Stimulated activated memory B cell treated with anti-CD40 and anti-IgM and Interleukin-4, amounts not matched to agents 10 μg/mL and 1 μg/mL and 100 μg/mL, for 72 hours (primary cell): Measurements from ENCODE around the gene MYOM3.
"Not testable (repeated sequence)": the region's sequence is repeated elsewhere in the genome, so short reads cannot be mapped to it uniquely, and the experiment has no call there.

Source experiments
- ATAC-seq: fragments of 150-1000 bp; cut with Tn5 transposase; 2 replicates; pipeline ENCODE4 v1.10.0; 2021
- H3K27ac Mint-ChIP-seq: one replicate; pipeline ENCODE4 v1.8.0; 2022; ENCODE audit warnings: mild to moderate bottlenecking, mixed read lengths
- H3K27me3 Mint-ChIP-seq: one replicate; pipeline ENCODE4 v1.8.0; 2022; ENCODE audit warnings: mixed read lengths
- H3K36me3 Mint-ChIP-seq: one replicate; pipeline ENCODE4 v1.8.0; 2022; ENCODE audit warnings: mixed read lengths
- H3K4me1 Mint-ChIP-seq: one replicate; pipeline ENCODE4 v1.8.0; 2022; ENCODE audit warnings: mixed read lengths
- H3K4me3 Mint-ChIP-seq: one replicate; pipeline ENCODE4 v1.8.0; 2022; ENCODE audit warnings: mild to moderate bottlenecking, moderate library complexity, mixed read lengths
- H3K9me3 Mint-ChIP-seq: one replicate; pipeline ENCODE4 v1.8.0; 2022; ENCODE audit warnings: mixed read lengths

MYOM3 gene

DNA sequence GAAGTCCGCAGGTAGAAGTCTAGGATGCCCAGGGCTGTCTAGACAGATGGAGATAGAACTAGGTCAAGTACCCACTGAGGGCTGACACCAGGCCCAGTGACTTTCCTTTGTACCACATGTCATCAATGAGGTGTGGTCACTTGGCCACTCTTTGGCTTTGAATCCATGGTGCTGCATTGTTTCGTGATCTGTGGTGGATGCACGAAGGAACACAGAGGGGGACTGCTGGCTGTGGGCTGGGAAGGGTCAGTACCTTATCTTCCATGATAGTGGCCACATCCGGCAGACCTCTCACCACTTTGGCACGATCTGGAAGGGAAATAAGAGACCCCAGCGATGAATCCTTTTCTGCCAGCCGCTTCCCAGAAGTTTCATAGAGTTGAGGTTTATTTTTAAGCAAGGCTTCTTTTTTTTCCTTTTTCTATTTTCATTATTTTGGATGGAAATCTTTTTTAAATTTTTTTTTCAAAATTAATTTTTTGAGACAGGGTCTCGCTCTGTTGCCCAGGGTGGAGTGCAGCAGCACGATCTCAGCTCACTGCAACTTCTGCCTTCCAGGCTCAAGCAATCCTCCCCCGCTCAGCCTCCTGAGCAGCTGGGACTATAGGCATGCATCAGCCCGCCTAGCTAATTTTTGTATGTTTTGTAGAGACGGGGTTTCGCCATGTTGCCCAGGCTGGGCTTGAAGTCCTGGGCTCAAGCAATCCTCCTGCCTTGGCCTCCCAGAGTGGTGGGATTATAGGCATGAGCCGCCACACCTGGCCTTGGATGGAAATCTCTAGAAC lies 53.1 kb downstream of the MYOM3 start:
- Mint-ChIP-seq H3K27me3 (peaks cover 25% of the 10 kb centered on the region), H3K4me1 (no peaks in the 10 kb centered on the region), H3K27ac (no peak overlapping the region), H3K36me3 (peaks cover 5% of the 10 kb centered on the region), H3K4me3 (no peak overlapping the region), H3K9me3 (peaks cover 8% of the 10 kb centered on the region)
- no peak for ATAC-seq

DNA sequence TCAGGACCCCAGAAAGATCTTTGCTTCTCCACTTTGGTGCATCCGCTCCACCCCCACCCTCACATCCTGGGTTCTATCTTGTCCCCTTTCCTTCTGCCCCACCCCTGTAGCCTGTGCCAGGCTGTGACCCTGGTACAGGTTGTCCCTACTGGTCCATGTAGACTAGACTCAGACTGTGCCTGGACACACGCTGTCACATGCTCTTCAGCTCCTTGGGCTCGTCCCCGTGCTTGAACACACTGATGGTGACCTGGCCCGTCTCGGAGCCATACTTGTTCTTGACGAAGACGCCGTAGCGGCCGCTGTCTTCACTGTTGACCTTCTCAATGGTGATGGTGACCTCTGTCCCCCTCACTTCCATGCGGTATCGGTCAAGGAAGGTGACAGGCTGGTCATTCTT lies 54.8 kb downstream of the MYOM3 start:
- no peak overlapping the region for H3K27ac Mint-ChIP-seq
- no peak overlapping the region for H3K4me3 Mint-ChIP-seq
- H3K27me3 Mint-ChIP-seq = peaks cover 13% of the 10 kb centered on the region
- H3K4me1 Mint-ChIP-seq = no peaks in the 10 kb centered on the region
- H3K9me3 Mint-ChIP-seq = peaks cover 2% of the 10 kb centered on the region
- no peaks in the 10 kb centered on the region for H3K36me3 Mint-ChIP-seq
- no peak for ATAC-seq

DNA sequence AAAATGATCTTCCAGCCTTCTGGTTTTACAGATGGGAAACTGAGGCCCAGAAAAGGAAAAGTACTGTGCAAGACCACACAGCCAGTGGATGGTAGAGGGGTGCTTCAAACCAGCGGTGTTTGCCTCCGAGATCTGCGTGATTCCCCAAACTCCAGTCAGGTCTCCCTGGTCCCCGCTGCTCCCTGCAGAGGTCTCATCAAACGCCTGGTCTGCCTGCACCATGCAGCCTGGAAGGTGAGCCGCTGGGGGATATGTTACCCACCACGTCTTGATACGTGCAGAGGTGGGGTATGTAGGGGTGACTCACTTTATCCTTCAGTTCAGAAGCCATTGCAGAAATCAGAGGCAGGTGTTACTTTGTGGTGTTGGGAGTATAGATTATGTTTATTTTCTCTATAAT lies 56.3 kb downstream of the MYOM3 start:
- no peak overlapping the region for H3K4me3 Mint-ChIP-seq
- H3K36me3 Mint-ChIP-seq = no peaks in the 10 kb centered on the region
- no peaks in the 10 kb centered on the region for H3K4me1 Mint-ChIP-seq
- no peak for ATAC-seq
- H3K27me3 Mint-ChIP-seq = peaks cover 7% of the 10 kb centered on the region
- no peak overlapping the region for H3K27ac Mint-ChIP-seq
- no peaks in the 10 kb centered on the region for H3K9me3 Mint-ChIP-seq

DNA sequence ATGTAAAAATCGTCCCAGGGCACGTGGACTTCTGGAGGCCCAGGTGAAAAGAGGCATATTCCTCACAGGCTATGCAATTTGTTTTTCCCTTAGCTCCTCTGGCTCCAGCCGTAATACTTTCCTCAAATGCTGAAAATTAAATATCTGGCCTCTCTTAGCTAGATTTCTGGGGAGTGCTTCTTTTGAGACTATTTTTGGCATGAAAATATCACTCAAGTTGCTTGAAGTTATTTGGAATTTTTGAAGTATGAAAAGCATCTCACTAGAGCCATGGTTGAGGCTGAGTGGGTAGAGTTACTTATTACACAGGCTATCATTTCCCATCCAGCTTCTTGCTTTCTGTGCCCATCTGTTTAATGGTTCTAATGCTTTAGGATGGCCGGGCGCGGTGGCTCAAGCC lies 59.7 kb downstream of the MYOM3 start:
- H3K27ac Mint-ChIP-seq = no peak overlapping the region
- ATAC-seq = no peak
- H3K27me3 Mint-ChIP-seq = peaks cover 6% of the 10 kb centered on the region
- no peaks in the 10 kb centered on the region for H3K36me3 Mint-ChIP-seq
- H3K4me3 Mint-ChIP-seq = no peak overlapping the region
- no peaks in the 10 kb centered on the region for H3K9me3 Mint-ChIP-seq
- H3K4me1 Mint-ChIP-seq = no peaks in the 10 kb centered on the region

DNA sequence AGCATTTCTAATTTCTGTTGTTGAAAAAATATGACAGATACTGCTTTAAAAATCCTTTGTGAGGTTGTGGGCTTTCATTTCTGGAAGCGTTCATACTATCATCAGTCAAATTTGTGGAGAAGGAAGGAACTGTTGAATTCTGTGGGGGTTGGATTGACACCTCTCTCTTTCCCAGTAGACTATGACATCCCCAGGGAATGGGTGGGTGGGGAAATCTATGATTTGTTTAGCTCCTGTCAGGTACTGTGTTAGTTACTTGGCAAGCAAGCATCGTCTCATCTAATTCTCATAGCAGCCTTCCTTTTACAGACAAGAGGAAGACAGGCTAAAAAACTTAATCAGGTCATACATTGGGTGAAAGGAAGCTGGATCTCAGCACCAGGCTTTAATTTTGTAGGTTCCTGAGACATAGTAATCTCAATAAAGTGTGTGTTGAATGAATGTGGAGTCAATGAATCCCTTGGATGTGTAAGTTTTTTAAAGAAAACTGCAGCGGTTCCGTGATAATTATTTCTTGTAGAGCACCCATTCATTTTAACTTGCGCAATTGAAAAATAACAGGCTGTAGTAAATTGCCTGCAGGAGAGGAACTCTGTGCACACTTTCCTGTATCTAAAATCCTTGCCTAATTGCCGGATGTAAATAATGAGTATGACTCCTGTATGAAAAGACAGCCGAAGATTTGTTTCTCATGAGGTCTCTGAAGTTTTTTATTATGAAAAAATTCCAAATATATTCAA lies 60.6 kb downstream of the MYOM3 start:
- Mint-ChIP-seq H3K4me1 (no peaks in the 10 kb centered on the region), H3K27ac (no peak overlapping the region), H3K4me3 (no peak overlapping the region), H3K36me3 (no peaks in the 10 kb centered on the region), H3K9me3 (no peaks in the 10 kb centered on the region), H3K27me3 (peaks cover 10% of the 10 kb centered on the region)
- ATAC-seq = no peak

DNA sequence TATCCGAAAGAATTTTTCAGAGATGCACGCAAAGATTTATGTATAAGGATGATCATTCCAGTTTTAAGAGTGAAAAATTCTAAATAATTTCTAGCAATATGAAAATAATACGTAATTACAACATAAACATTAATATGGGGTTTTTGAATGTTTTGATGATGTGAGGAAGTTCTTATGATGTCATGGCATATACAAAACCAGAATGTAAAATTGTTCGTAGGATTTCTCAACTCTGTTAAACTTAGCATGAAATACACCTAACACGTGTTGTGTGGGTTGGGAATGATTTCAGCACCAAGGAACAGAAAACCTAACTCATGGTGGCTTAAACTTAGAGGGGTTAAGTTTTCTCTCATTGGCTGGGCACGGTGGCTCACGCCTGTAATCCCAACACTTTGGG lies 62.2 kb downstream of the MYOM3 start:
- no peak for ATAC-seq
- Mint-ChIP-seq H3K36me3 (no peaks in the 10 kb centered on the region), H3K4me1 (no peaks in the 10 kb centered on the region), H3K27me3 (peaks cover 10% of the 10 kb centered on the region), H3K4me3 (no peak overlapping the region), H3K27ac (no peak overlapping the region), H3K9me3 (no peaks in the 10 kb centered on the region)

DNA sequence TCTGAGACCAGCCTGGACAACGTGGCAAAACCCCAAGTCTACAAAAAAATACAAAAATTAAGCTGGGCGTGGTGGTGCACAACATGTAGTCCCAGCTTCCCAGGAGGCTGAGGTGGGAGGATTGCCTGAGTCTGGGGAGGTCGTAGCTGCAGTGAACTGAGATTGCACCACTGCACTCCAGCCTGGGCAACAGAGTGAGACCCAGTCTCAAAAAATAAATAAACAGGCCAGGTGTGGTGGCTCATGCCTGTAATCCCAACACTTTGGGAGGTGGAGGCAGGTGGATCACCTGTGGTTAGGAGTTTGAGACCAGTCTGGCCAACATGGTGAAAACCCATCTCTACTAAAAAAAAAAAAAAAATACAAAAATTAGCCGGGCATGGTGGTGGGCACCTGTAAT lies 63.0 kb downstream of the MYOM3 start:
- H3K27me3 Mint-ChIP-seq, H3K36me3 Mint-ChIP-seq: not testable (repeated sequence)

DNA sequence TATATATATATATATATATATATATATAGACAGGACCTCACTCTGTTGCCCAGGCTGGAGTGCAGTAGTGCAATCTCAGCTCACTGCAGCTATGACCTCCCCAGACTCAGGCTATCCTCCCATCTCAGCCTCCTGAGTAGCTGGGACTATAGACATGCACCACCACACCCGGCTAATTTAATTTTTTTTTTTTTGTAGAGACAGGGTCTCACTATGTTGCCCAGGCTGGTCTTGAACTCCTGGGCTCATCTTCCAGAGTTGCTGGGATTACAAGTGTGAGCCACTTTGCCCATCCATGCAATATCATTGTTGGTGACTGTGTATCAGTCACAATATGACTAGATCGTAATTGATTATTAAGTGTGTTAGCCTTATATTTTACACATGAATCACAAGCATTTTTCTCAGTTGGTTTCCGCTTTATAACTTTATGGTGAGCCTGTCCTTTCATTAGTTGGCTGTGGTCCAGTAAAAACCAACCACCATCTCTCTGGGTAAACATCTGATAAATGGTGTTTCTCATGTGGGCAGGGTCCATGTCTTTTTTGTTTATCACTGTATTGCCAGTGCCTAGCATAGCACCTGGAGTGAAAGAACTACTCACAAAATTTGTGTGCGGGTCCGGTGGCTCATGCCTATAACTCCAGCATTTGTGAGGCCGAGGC lies 63.6 kb downstream of the MYOM3 start:
- ATAC-seq = no peak
- Mint-ChIP-seq H3K36me3 (no peaks in the 10 kb centered on the region), H3K4me1 (no peaks in the 10 kb centered on the region), H3K27ac (no peak overlapping the region), H3K9me3 (no peaks in the 10 kb centered on the region), H3K4me3 (no peak overlapping the region), H3K27me3 (peaks cover 10% of the 10 kb centered on the region)

More for the DNA sequence above, 63.0 kb downstream of the MYOM3 start:
- H3K9me3 Mint-ChIP-seq, H3K4me3 Mint-ChIP-seq, H3K27ac Mint-ChIP-seq, H3K4me1 Mint-ChIP-seq, ATAC-seq: not testable (repeated sequence)

DNA sequence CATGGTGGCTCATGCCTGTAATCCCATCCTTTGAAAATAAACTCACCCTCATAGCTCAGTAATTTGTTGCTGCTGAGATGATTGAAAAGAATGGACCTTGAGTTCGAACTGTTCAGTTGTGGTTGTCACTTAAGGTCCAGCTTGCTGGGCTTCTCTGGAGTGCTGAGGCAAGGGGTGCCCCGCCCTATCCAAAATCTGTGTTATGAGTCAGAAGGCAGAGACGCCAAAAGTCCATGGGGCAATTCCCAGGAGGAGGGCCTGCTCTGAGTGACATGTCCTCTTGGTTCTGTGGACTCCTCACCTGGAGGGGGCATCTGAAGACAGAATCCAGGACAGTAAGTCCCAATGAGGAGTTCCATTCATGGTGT lies 64.8 kb downstream of the MYOM3 start:
- H3K27me3 Mint-ChIP-seq = peaks cover 10% of the 10 kb centered on the region
- no peaks in the 10 kb centered on the region for H3K9me3 Mint-ChIP-seq
- ATAC-seq = no peak
- H3K4me1 Mint-ChIP-seq = no peaks in the 10 kb centered on the region
- H3K27ac Mint-ChIP-seq = no peak overlapping the region
- no peak overlapping the region for H3K4me3 Mint-ChIP-seq
- H3K36me3 Mint-ChIP-seq = no peaks in the 10 kb centered on the region

DNA sequence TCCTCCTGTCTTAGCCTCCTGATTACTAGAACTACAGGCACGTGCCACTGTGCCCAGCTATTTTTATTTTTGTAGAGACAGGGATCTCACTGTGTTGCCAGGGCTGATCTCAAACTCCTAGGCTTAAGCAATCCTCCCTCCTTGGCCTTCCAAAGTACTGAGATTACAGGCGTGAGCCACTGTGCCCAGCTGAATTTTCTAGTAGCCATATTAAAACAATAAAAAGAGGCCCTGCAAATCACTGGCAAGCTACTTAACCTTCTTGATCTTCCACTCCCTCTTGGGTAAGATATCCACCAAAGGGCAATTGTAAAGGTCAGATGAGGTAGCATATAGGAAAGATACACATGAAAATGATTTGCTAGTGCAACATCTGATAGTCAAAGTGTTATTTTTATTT lies 66.2 kb downstream of the MYOM3 start:
- H3K36me3 Mint-ChIP-seq = no peaks in the 10 kb centered on the region
- H3K4me3 Mint-ChIP-seq = no peak overlapping the region
- H3K4me1 Mint-ChIP-seq = no peaks in the 10 kb centered on the region
- H3K27me3 Mint-ChIP-seq = peaks cover 10% of the 10 kb centered on the region
- H3K9me3 Mint-ChIP-seq = no peaks in the 10 kb centered on the region
- no peak for ATAC-seq
- no peak overlapping the region for H3K27ac Mint-ChIP-seq

DNA sequence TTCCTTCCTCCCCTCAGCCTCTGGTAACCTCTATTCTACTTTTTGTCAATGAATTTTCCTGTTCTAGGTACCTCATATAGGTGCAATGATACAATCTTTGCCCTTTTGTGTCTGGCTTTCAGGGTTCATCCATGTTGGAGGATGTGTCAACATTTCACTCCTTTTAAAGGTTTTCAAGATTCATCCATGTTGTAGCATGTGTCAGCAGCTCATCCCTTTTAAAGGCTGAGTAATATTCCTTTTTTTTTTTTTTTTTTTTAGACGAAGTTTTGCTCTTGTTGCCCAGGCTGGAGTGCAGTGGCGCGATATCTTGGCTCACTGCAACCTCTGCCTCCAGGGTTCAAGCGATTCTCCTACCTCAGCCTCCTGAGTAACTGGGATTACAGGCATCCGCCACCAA lies 67.3 kb downstream of the MYOM3 start:
- H3K9me3 Mint-ChIP-seq, H3K4me1 Mint-ChIP-seq, H3K36me3 Mint-ChIP-seq: not testable (repeated sequence)

DNA sequence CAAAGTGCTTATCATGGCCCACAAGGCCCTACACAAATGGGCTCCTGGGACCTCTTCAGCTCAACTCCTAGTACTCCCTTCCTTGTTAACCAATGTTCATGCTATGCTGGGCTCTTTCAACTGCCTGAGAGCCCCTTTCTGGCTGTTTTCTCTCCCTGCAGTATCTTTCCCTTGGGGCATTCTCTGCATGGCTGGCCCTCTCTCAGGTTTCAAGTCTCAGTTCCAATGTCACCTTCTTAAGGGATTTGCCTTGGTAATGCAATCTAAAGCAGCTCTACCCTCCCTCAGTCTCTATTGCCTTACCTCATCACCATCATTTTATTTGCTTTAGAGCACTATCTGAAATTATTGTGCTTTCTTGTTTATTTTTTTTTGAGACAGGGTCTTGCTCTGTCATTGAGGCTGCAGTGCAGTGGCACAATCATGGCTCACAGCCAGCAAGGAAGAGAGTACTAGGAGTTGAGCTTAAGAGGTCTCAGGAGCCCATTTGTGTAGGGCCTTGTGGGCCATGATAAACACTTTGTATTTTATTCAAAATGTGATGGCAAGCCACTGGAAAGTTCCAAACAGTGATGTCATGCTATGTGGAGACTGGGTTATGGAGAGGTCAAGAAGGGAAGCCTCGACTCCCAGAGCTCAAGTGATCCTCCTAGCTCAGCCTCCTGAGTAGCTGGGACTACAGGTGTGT lies 68.4 kb downstream of the MYOM3 start:
- no peaks in the 10 kb centered on the region for H3K4me1 Mint-ChIP-seq
- H3K4me3 Mint-ChIP-seq = no peak overlapping the region
- H3K36me3 Mint-ChIP-seq = no peaks in the 10 kb centered on the region
- H3K27ac Mint-ChIP-seq = no peak overlapping the region
- peaks cover 10% of the 10 kb centered on the region for H3K27me3 Mint-ChIP-seq
- no peak for ATAC-seq
- no peaks in the 10 kb centered on the region for H3K9me3 Mint-ChIP-seq

More for the DNA sequence above, 67.3 kb downstream of the MYOM3 start:
- not testable (repeated sequence) for H3K27ac Mint-ChIP-seq, H3K4me3 Mint-ChIP-seq, ATAC-seq, H3K27me3 Mint-ChIP-seq

DNA sequence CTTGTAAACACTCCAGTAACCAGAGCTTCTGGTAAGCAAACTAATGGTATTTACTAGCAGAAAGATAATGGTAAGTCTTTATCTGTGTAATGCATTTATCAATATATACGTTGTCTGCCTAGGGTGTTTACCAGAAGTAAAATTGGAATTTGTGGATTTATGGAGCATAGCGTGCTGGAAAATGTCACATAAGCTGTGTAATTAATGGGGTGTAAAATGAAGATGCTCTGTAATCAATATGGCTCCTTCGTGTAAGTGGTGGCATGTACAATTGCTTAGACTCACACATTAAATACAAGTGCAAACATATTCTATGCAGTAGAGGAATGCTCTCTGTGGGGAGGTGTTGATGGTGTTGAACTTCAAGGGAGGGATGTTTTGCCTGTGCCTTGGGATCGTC lies 69.6 kb downstream of the MYOM3 start:
- Mint-ChIP-seq H3K27me3 (peaks cover 5% of the 10 kb centered on the region), H3K4me1 (no peaks in the 10 kb centered on the region), H3K9me3 (no peaks in the 10 kb centered on the region), H3K27ac (no peak overlapping the region), H3K36me3 (no peaks in the 10 kb centered on the region), H3K4me3 (no peak overlapping the region)
- no peak for ATAC-seq

DNA sequence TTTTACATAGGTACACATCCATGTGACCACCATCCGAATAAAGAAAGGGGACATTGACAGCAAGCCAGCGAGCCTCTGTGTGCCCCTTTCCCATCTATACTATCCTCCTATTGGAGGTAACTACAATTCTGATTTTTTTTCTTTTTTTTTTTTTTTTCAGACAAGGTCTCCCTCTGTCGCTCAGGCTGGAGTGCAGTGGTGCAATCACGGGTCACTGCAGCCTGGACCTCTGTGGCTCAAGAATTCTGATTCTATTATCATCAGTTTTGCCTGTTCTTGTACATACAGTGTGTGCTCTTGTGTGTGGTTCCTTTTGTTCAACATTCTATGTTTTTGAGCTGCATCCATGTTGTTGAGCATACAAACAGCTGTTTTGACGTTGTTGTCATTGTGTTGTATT lies 75.8 kb downstream of the MYOM3 start:
- H3K36me3 Mint-ChIP-seq = no peaks in the 10 kb centered on the region
- no peak overlapping the region for H3K27ac Mint-ChIP-seq
- H3K9me3 Mint-ChIP-seq = no peaks in the 10 kb centered on the region
- no peaks in the 10 kb centered on the region for H3K27me3 Mint-ChIP-seq
- no peaks in the 10 kb centered on the region for H3K4me1 Mint-ChIP-seq
- H3K4me3 Mint-ChIP-seq = no peak overlapping the region
- no peak for ATAC-seq

DNA sequence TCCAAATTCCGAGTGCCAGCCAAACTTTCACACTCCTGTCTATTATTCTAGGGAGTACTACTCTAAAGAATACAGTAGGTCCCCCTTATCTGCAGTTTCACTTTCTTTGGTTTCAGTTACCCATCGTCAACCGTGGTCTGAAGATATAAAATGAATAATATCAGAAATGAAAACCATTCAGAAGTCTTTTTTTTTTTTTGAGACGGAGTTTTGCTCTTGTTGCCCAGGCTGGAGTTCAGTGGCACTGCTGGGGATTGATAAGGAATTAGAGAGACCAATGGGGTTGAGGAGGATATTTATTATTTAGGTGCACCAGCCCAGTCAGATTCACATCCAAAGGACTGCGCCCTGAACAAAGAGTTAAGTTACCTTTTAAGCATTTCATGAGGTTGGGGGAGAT lies 79.0 kb downstream of the MYOM3 start:
- Mint-ChIP-seq H3K27me3 (no peaks in the 10 kb centered on the region), H3K9me3 (no peaks in the 10 kb centered on the region), H3K36me3 (no peaks in the 10 kb centered on the region), H3K4me1 (no peaks in the 10 kb centered on the region), H3K27ac (no peak overlapping the region), H3K4me3 (no peak overlapping the region)
- no peak for ATAC-seq
